HEK293T (cell line): ENCODE data around the gene IER5L.
"Not testable (repeated sequence)": the region's sequence is repeated elsewhere in the genome, so short reads cannot be mapped to it uniquely, and the experiment has no call there.

Source experiments
- CTCF ChIA-PET: fragments of 350-600 bp; formaldehyde crosslinking; extraction: SDS; loops from one replicate; lab custom pipeline; 2021; ENCODE audit warnings: antibody characterized with exemption, inconsistent platforms; lab: Yijun Ruan, JAX
- POLR2A ChIA-PET: fragments of 350-600 bp; formaldehyde crosslinking; extraction: SDS; loops from one replicate; lab custom pipeline; 2020; ENCODE audit warnings: antibody characterized with exemption, inconsistent platforms; lab: Yijun Ruan, JAX
- DNase-seq: peaks from one replicate; pipeline ENCODE4 v3.0.0; 2012; ENCODE audit warnings: mixed read lengths; ENCODE audit errors: extremely low spot score
- ARNT ChIP-seq: fragments of 450-650 bp; IDR thresholded peaks from 2 replicates; pipeline ENCODE4 v1.6.1; 2017; ENCODE audit warnings: mild to moderate bottlenecking
- BHLHE40 ChIP-seq: fragments of 450-650 bp; IDR thresholded peaks from 2 replicates; pipeline ENCODE4 v1.6.1; 2016; ENCODE audit warnings: mild to moderate bottlenecking, moderate library complexity, borderline replicate concordance
- CTBP1 ChIP-seq: fragments of 450-650 bp; IDR thresholded peaks from 2 replicates; pipeline ENCODE4 v1.6.1; 2016; ENCODE audit warnings: borderline replicate concordance
- ELF4 ChIP-seq: fragments of 450-650 bp; IDR thresholded peaks from 2 replicates; pipeline ENCODE4 v1.6.1; 2017; ENCODE audit warnings: antibody characterized with exemption
- FOXA1 ChIP-seq: fragments of 450-650 bp; IDR thresholded peaks from 2 replicates; pipeline ENCODE4 v1.6.1; 2016; ENCODE audit warnings: mild to moderate bottlenecking
- FOXK2 ChIP-seq: fragments of 450-650 bp; IDR thresholded peaks from 2 replicates; pipeline ENCODE4 v1.6.1; 2016; ENCODE audit warnings: mild to moderate bottlenecking
- FOXM1 ChIP-seq: fragments of 450-650 bp; IDR thresholded peaks from 2 replicates; pipeline ENCODE4 v1.6.1; 2017; ENCODE audit warnings: mild to moderate bottlenecking, borderline replicate concordance
- HDGF ChIP-seq: fragments of 450-650 bp; IDR thresholded peaks from 2 replicates; pipeline ENCODE4 v1.6.1; 2017; ENCODE audit warnings: antibody characterized with exemption, borderline replicate concordance
- L3MBTL2 ChIP-seq: fragments of 450-650 bp; conservative IDR thresholded peaks from 2 replicates; pipeline ENCODE4 v1.6.1; 2016; ENCODE audit warnings: mild to moderate bottlenecking
- LEF1 ChIP-seq: fragments of 450-650 bp; IDR thresholded peaks from 2 replicates; pipeline ENCODE4 v1.6.1; 2017; ENCODE audit warnings: mild to moderate bottlenecking, borderline replicate concordance
- NFRKB ChIP-seq: fragments of 450-650 bp; IDR thresholded peaks from 2 replicates; pipeline ENCODE4 v1.6.1; 2016; ENCODE audit warnings: mild to moderate bottlenecking, moderate library complexity
- PKNOX1 ChIP-seq: fragments of 450-650 bp; IDR thresholded peaks from 2 replicates; pipeline ENCODE4 v1.6.1; 2016
- SP1 ChIP-seq: fragments of 450-650 bp; IDR thresholded peaks from 2 replicates; pipeline ENCODE4 v1.6.1; 2017
- SUZ12 ChIP-seq: fragments of 450-650 bp; IDR thresholded peaks from 2 replicates; pipeline ENCODE4 v1.6.1; 2016; ENCODE audit warnings: mild to moderate bottlenecking
- TARDBP ChIP-seq: fragments of 450-650 bp; IDR thresholded peaks from 2 replicates; pipeline ENCODE4 v1.6.1; 2016
- ZNF384 ChIP-seq: fragments of 450-650 bp; IDR thresholded peaks from 2 replicates; pipeline ENCODE4 v1.6.1; 2016

IER5L gene

GRCh38 chr9:129195606-129196005, 17.5 kb upstream of the IER5L start:
- TF ChIP-seq TARDBP, result no peak
- no peak for TF ChIP-seq PKNOX1
- TF ChIP-seq NFRKB, result no peak
- no peak for TF ChIP-seq SUZ12
- TF ChIP-seq L3MBTL2, result no peak
- no peak for TF ChIP-seq BHLHE40
- TF ChIP-seq CTBP1, result no peak
- TF ChIP-seq ELF4, result no peak
- TF ChIP-seq FOXM1, result no peak
- no peak for TF ChIP-seq FOXK2
- ChIA-PET POLR2A (interaction anchor here (1.3 kb wide), 1 partner anchor 17 kb away, joined by 3 read pairs; the partner anchor contains the start of gene IER5L), CTCF (interaction anchor here (0.8 kb wide), 1 partner anchor 22 kb away, joined by 3 read pairs; no protein-coding TSS in a partner anchor)
- no peak for DNase-seq

- ChIA-PET POLR2A (no interaction called here), CTCF (interaction anchor here (0.6 kb wide), 1 partner anchor 535 kb away, joined by 4 read pairs; no protein-coding TSS in a partner anchor)
- TF ChIP-seq CTBP1, result no peak
- no peak for DNase-seq
Measured at GRCh38 chr9:129194221-129194620, 16.2 kb upstream of the IER5L start.

GRCh38 chr9:129193655-129194054, 15.6 kb upstream of the IER5L start:
- TF ChIP-seq PKNOX1 (no peak), NFRKB (no peak), ELF4 (no peak), SUZ12 (no peak), HDGF (no peak), L3MBTL2 (no peak), FOXM1 (no peak), CTBP1 (no peak), ZNF384 (no peak), TARDBP (no peak)
- ChIA-PET CTCF (interaction anchor here (0.6 kb wide), 1 partner anchor 535 kb away, joined by 4 read pairs; no protein-coding TSS in a partner anchor), POLR2A (no interaction called here)
- DNase-seq, result no peak

- no peak for DNase-seq
- ChIA-PET POLR2A (interaction anchor here (1.4 kb wide), 1 partner anchor 13 kb away, joined by 3 read pairs; the partner anchor contains the start of gene IER5L), CTCF (interaction anchor here (0.6 to 0.7 kb wide), 2 partner anchors 11 to 170 kb away, joined by 4 read pairs; no protein-coding TSS in a partner anchor)
- TF ChIP-seq HDGF, result no peak
- no peak for TF ChIP-seq NFRKB
- TF ChIP-seq ARNT, result no peak
- TF ChIP-seq BHLHE40, result no peak
- TF ChIP-seq SP1, result no peak
- no peak for TF ChIP-seq FOXA1
- no peak for TF ChIP-seq SUZ12
- no peak for TF ChIP-seq FOXM1
Measured at GRCh38 chr9:129191234-129191633, 13.2 kb upstream of the IER5L start.

- POLR2A ChIA-PET, result interaction anchor here (1.3 kb wide), 1 partner anchor 12 kb away, joined by 4 read pairs; the partner anchor contains the start of gene IER5L
- DNase-seq, CTCF ChIA-PET: not testable (repeated sequence)
Measured at GRCh38 chr9:129189971-129190370, 11.9 kb upstream of the IER5L start.

GRCh38 chr9:129187042-129187441, 9.0 kb upstream of the IER5L start:
- no peak for TF ChIP-seq ZNF384
- no peak for TF ChIP-seq CTBP1
- TF ChIP-seq TARDBP, result no peak
- TF ChIP-seq ELF4, result no peak
- TF ChIP-seq LEF1, result no peak
- TF ChIP-seq NFRKB, result no peak
- no peak for TF ChIP-seq L3MBTL2
- TF ChIP-seq HDGF, result no peak
- TF ChIP-seq SUZ12, result no peak
- CTCF ChIA-PET, result interaction anchor here (0.8 kb wide), 1 partner anchor 35 kb away, joined by 4 read pairs; no protein-coding TSS in a partner anchor
- no peak for DNase-seq
- POLR2A ChIA-PET, result interaction anchor here (1.1 to 1.4 kb wide), 2 partner anchors 9 to 10 kb away, joined by 3 to 4 read pairs; partner anchors contain the start of gene IER5L

GRCh38 chr9:129185991-129186390, 7.9 kb upstream of the IER5L start:
- DNase-seq, result no peak
- ChIA-PET CTCF (no interaction called here), POLR2A (interaction anchor here (1.4 kb wide), 1 partner anchor 8 kb away, joined by 3 read pairs; no protein-coding TSS in a partner anchor)
- TF ChIP-seq FOXA1, result no peak
- TF ChIP-seq ELF4, result no peak
- TF ChIP-seq SP1, result no peak
- no peak for TF ChIP-seq CTBP1
- TF ChIP-seq BHLHE40, result no peak
- TF ChIP-seq FOXK2, result no peak
- TF ChIP-seq FOXM1, result no peak
- no peak for TF ChIP-seq L3MBTL2
- TF ChIP-seq PKNOX1, result no peak
- no peak for TF ChIP-seq SUZ12
- no peak for TF ChIP-seq ZNF384
- no peak for TF ChIP-seq LEF1
- no peak for TF ChIP-seq NFRKB
- no peak for TF ChIP-seq ARNT
- no peak for TF ChIP-seq HDGF
- TF ChIP-seq TARDBP, result no peak
